Medulla oblongata (tissue), 1 donor: Measurements from ENCODE around the gene POC1B.

Experiments
- DNase-seq: peaks from one replicate; pipeline ENCODE4 v3.0.0-alpha.2; 2015; ENCODE audit errors: extremely low spot score

Gene POC1B

GRCh38 chr12:89497467-89497866 lies 28.4 kb downstream of the POC1B start:
- DNase-seq = no peak

- no peak for DNase-seq
Observed at GRCh38 chr12:89497005-89497404, 28.8 kb downstream of the POC1B start.

GRCh38 chr12:89494411-89495231 lies 31.2 kb downstream of the POC1B start:
- DNase-seq = no peak

- peak; percentile 51 for DNase-seq
Observed at GRCh38 chr12:89493670-89494302, 32.1 kb downstream of the POC1B start.

GRCh38 chr12:89492883-89493282 lies 33.0 kb downstream of the POC1B start:
- no peak for DNase-seq

GRCh38 chr12:89490922-89491321 lies 34.9 kb downstream of the POC1B start:
- no peak for DNase-seq

- DNase-seq = no peak
Observed at GRCh38 chr12:89486264-89486663, 39.6 kb downstream of the POC1B start.

GRCh38 chr12:89484470-89484869 lies 41.4 kb downstream of the POC1B start:
- DNase-seq = no peak

- peak; percentile 74 for DNase-seq
Observed at GRCh38 chr12:89481213-89481914, 44.5 kb downstream of the POC1B start.

GRCh38 chr12:89479982-89480381 lies 45.9 kb downstream of the POC1B start:
- no peak for DNase-seq

GRCh38 chr12:89477633-89478279 lies 48.1 kb downstream of the POC1B start:
- DNase-seq = no peak

GRCh38 chr12:89476904-89477595 lies 48.8 kb downstream of the POC1B start:
- DNase-seq = no peak

- no peak for DNase-seq
Observed at GRCh38 chr12:89476232-89476631, 49.6 kb downstream of the POC1B start.

- DNase-seq = no peak
Observed at GRCh38 chr12:89475203-89475990, 50.5 kb downstream of the POC1B start.

GRCh38 chr12:89474615-89475014 lies 51.2 kb downstream of the POC1B start:
- no peak for DNase-seq

- peak; percentile 70 for DNase-seq
Observed at GRCh38 chr12:89472508-89472907, 53.3 kb downstream of the POC1B start.

GRCh38 chr12:89470741-89471509 lies 54.9 kb downstream of the POC1B start:
- DNase-seq = peak; percentile 91

GRCh38 chr12:89469361-89469760 lies 56.5 kb downstream of the POC1B start:
- no peak for DNase-seq

GRCh38 chr12:89468648-89469326 lies 57.1 kb downstream of the POC1B start:
- no peak for DNase-seq
